GM12878 (cell line): Measurements from ENCODE around the gene LIN7A. TPM values are rescaled to one million over a fixed set of nuclear protein-coding genes. Genes with fewer than 3 reads are reported as not detected.

ENCODE experiments used
- ATAC-seq: fragments of 200-7000 bp; cut with Tn5 transposase; 3 replicates; pipeline ENCODE4 v1.9.1; 2020; ENCODE audit warnings: mild to moderate bottlenecking, moderate library complexity
- BruUV-seq: library from RNA; stranded (reverse); fragments of 400-500 nt; replicated peaks from 2 replicates; lab custom pipeline; 2021; lab: Mats Ljungman, UMichigan
- CTCF ChIA-PET: fragments of 300-600 bp; sonication (Branson Sonifier 250); formaldehyde crosslinking; extraction: SDS; loops from one replicate; lab custom pipeline; 2021; ENCODE audit warnings: inconsistent platforms; lab: Yijun Ruan, JAX
- POLR2A ChIA-PET: fragments of 350-600 bp; formaldehyde crosslinking; extraction: SDS; loops from one replicate; lab custom pipeline; 2021; ENCODE audit warnings: inconsistent platforms; lab: Charles Lee
- RAD21 ChIA-PET: fragments of 300-600 bp; sonication (Branson Sonifier 250); formaldehyde crosslinking; loops from one replicate; lab custom pipeline; 2023; ENCODE audit warnings: antibody characterized with exemption; ENCODE audit not compliant: unreplicated experiment; lab: Charles Lee
- SMC1A ChIA-PET: fragments of 300-600 bp; sonication (Branson Sonifier 250); formaldehyde crosslinking; loops from one replicate; lab custom pipeline; 2023; ENCODE audit not compliant: unreplicated experiment, uncharacterized antibody; lab: Charles Lee
- DNase-seq: peaks from one replicate; pipeline ENCODE4 v3.0.0-alpha.2; 2011; ENCODE audit warnings: low read depth, low spot score
- FAIRE-seq: peaks from 3 replicates; lab custom pipeline; 2011; peaks lifted over from hg19 to GRCh38; lab: Jason Lieb, UNC
- H2AFZ ChIP-seq: 2 replicates; pipeline ENCODE4 v1.6.0; 2011; ENCODE audit warnings: low read depth, low read length, control low read depth; ENCODE audit not compliant: control insufficient read depth
- H3K27ac ChIP-seq: 2 replicates; pipeline ENCODE4 v1.5.1; 2011; ENCODE audit warnings: control low read depth; ENCODE audit not compliant: control insufficient read depth, insufficient read depth
- H3K27me3 ChIP-seq, 2 experiments: replicated peaks in 1 of 2; 2 replicates each; pipeline versions ENCODE4 v1.6.0 to v1.6.1; 2011; ENCODE audit warnings: low read length in 1 of 2; ENCODE audit not compliant: control insufficient read depth in 2 of 2, insufficient read depth in 2 of 2
- H3K36me3 ChIP-seq, 2 experiments: 2 replicates each; pipeline ENCODE4 v1.5.1; 2011; ENCODE audit warnings: low read length in 1 of 2; ENCODE audit not compliant: control insufficient read depth in 2 of 2, insufficient read depth in 2 of 2
- H3K4me1 ChIP-seq: 2 replicates; pipeline ENCODE4 v1.6.1; 2011; ENCODE audit warnings: mild to moderate bottlenecking, low read length, moderate library complexity, mixed read lengths; ENCODE audit not compliant: control insufficient read depth, insufficient read depth
- H3K4me2 ChIP-seq: 2 replicates; pipeline ENCODE4 v1.6.0; 2011; ENCODE audit warnings: control low read depth; ENCODE audit not compliant: control insufficient read depth, insufficient read depth
- H3K4me3 ChIP-seq: fragments of 200-600 bp; sonication (generic); 2 replicates; pipeline ENCODE4 v1.5.1; 2016
- H3K79me2 ChIP-seq: 2 replicates; pipeline ENCODE4 v1.6.0; 2011; ENCODE audit warnings: low read length; ENCODE audit not compliant: control insufficient read depth, insufficient read depth
- H3K9ac ChIP-seq: 2 replicates; pipeline ENCODE4 v1.8.0; 2011; ENCODE audit warnings: low read length, control low read depth, mixed read lengths; ENCODE audit not compliant: control insufficient read depth, insufficient read depth
- H3K9me3 ChIP-seq: replicated peaks from 3 replicates; pipeline ENCODE4 v1.5.1; 2011; ENCODE audit warnings: mild to moderate bottlenecking, low read length; ENCODE audit not compliant: control insufficient read depth, insufficient read depth
- H4K20me1 ChIP-seq: 2 replicates; pipeline ENCODE4 v1.6.0; 2011; ENCODE audit not compliant: control insufficient read depth, insufficient read depth
- IRF3 ChIP-seq: fragments of 450-650 bp; IDR thresholded peaks from 2 replicates; pipeline ENCODE4 v1.6.1; 2014; ENCODE audit warnings: mild to moderate bottlenecking
- MTA3 ChIP-seq: IDR thresholded peaks from 2 replicates; pipeline ENCODE4 v1.6.1; 2012; ENCODE audit warnings: low read length, inconsistent platforms, borderline replicate concordance
- MXI1 ChIP-seq: fragments of 150-350 bp; IDR thresholded peaks from 2 replicates; pipeline ENCODE4 v1.6.1; 2011; ENCODE audit warnings: low read depth, mild to moderate bottlenecking, inconsistent platforms, low read length, improper control_type of control experiment
- PML ChIP-seq: IDR thresholded peaks from 2 replicates; pipeline ENCODE4 v1.6.1; 2012; ENCODE audit warnings: low read length, inconsistent platforms
- SRF ChIP-seq, 2 experiments: IDR thresholded peaks; 2 replicates each; pipeline ENCODE4 v1.6.1; 2011; ENCODE audit warnings: low read depth in 2 of 2, low read length in 2 of 2, mild to moderate bottlenecking in 1 of 2, moderate library complexity in 1 of 2
- ZNF207 ChIP-seq: fragments of 450-650 bp; IDR thresholded peaks from 2 replicates; pipeline ENCODE4 v1.6.1; 2014; ENCODE audit warnings: antibody characterized with exemption, mild to moderate bottlenecking, borderline replicate concordance
- WGBS: methylation state at CpG from one replicate; pipeline ENCODE4 v1.1.6; 2016; ENCODE audit warnings: low lambda C conversion rate; ENCODE audit not compliant: insufficient replicate concordance, insufficient coverage; ENCODE audit errors: missing lambda C conversion rate; 5-methylcytosine and 5-hydroxymethylcytosine counted together
- in situ Hi-C: fragments of 300-500 bp; cut with MboI; formaldehyde crosslinking; loops from 9 replicates; pipeline ENCODE4 v1.14.3; 2018; ENCODE audit warnings: mixed read lengths
- intact Hi-C: fragments of 100-400 bp; cut with micrococcal nuclease; formaldehyde crosslinking; loops from one replicate; pipeline ENCODE4 v1.14.2; 2022; ENCODE audit not compliant: unreplicated experiment
- polyA plus RNA-seq, 11 experiments: library from polyadenylated mRNA; depleted of rRNA in 4 of 11; unstranded in 6 of 11; stranded (reverse) in 5 of 11; fragments of >200 nt; fragmentation: Nextera tagmentation in 4 of 11; fragmentation: Illumina TruSeq in 1 of 11; extraction: Ambion mirVana in 4 of 11; extraction: Trizol in 1 of 11; gene quantifications; 1 replicate in 1 of 11; 2 replicates in 10 of 11; pipeline versions ENCODE4 v1.2.1 to v1.2.3, GENCODE V29; 2011 to 2016; ENCODE audit warnings: inconsistent platforms in 2 of 11, missing spikeins in 2 of 11, low read depth in 1 of 11
- total RNA-seq, 4 experiments: library from RNA; depleted of rRNA in 3 of 4; stranded (reverse); fragments of >200 nt in 3 of 4; fragmentation: Illumina TruSeq in 1 of 4; extraction: Trizol in 1 of 4; gene quantifications; 2 replicates each; pipeline versions ENCODE4 v1.2.1 to v1.2.3, GENCODE V29; 2013 to 2021
- TF ChIP-seq, protein P1 (sequence below): fragments of 450-650 bp; IDR thresholded peaks from 2 replicates; pipeline ENCODE4 v1.6.1; 2018; ENCODE audit warnings: mild to moderate bottlenecking, low read depth, moderate library complexity; ENCODE audit not compliant: partially characterized antibody

Gene LIN7A
- total and polyA plus RNA-seq, 10 of the 15 experiments (the other 5 are each of a cell fraction or from before 2014, with no cell fraction given), result 0.04 to 0.93 (median 0.35) TPM; not detected in 1

DNA sequence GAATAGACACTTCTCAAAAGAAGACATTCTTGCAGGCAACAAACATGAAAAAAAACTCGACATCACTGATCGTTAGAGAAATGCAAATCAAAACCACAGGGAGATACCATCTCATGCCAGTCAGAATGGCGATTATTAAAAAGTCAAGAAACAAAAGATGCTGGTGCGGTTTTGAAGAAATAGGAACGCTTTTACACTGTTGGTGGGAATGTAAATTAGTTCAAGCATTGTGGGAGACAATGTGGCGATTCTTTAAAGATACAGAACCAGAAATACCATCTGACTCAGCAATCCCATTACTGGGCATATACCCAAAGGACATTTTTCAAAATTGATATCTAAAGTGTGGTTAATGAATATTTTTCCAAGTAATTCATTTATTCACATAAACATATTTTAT lies 39.6 kb upstream of the LIN7A start:
- ChIA-PET POLR2A (no interaction called here), RAD21 (no interaction called here), SMC1A (no interaction called here), CTCF (no interaction called here)
- no TSS peak for BruUV-seq
- Histone ChIP-seq H3K36me3 (no peaks in the 10 kb centered on the region), H3K9ac (no peak overlapping the region), H3K27ac (no peak overlapping the region), H3K27me3 (no peaks in the 10 kb centered on the region), H3K9me3 (no peaks in the 10 kb centered on the region), H2AFZ (no peak overlapping the region), H3K4me3 (no peak overlapping the region), H3K4me2 (no peak overlapping the region), H4K20me1 (no peaks in the 10 kb centered on the region), H3K4me1 (no peaks in the 10 kb centered on the region), H3K79me2 (no peaks in the 10 kb centered on the region)
- intact Hi-C loops, result no loop called here
- in situ Hi-C loops, result no loop called here
- DNase-seq, result no peak
- TF ChIP-seq PML (no peak), SRF (IDR thresholded peaks at IDR 0.05; ENCODE audit: low read depth in 2 of 2, low read length in 2 of 2) (no peak), IRF3 (no peak), MTA3 (no peak), MXI1 (no peak), ZNF207 (no peak)
- TF ChIP-seq, protein P1, sequence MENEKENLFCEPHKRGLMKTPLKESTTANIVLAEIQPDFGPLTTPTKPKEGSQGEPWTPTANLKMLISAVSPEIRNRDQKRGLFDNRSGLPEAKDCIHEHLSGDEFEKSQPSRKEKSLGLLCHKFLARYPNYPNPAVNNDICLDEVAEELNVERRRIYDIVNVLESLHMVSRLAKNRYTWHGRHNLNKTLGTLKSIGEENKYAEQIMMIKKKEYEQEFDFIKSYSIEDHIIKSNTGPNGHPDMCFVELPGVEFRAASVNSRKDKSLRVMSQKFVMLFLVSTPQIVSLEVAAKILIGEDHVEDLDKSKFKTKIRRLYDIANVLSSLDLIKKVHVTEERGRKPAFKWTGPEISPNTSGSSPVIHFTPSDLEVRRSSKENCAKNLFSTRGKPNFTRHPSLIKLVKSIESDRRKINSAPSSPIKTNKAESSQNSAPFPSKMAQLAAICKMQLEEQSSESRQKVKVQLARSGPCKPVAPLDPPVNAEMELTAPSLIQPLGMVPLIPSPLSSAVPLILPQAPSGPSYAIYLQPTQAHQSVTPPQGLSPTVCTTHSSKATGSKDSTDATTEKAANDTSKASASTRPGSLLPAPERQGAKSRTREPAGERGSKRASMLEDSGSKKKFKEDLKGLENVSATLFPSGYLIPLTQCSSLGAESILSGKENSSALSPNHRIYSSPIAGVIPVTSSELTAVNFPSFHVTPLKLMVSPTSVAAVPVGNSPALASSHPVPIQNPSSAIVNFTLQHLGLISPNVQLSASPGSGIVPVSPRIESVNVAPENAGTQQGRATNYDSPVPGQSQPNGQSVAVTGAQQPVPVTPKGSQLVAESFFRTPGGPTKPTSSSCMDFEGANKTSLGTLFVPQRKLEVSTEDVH, result no peak
- no peak for ATAC-seq
- WGBS, result 35% methylated on average over 6 of the region's 6 CpGs
- no peak for FAIRE-seq
